Germinal center (tissue), 1 donor: ENCODE measurements around the gene SMARCA1.

Source experiments
- DNase-seq: peaks from one replicate; pipeline ENCODE4 v3.0.0; 2012; ENCODE audit warnings: mixed read lengths, low spot score

Gene SMARCA1

GRCh38 chrX:129452523-129452922, 70.8 kb downstream of the SMARCA1 start:
- DNase-seq, result no peak

GRCh38 chrX:129450123-129450522, 73.2 kb downstream of the SMARCA1 start:
- DNase-seq, result no peak

GRCh38 chrX:129449148-129449547, 74.1 kb downstream of the SMARCA1 start:
- DNase-seq, result no peak

DNA sequence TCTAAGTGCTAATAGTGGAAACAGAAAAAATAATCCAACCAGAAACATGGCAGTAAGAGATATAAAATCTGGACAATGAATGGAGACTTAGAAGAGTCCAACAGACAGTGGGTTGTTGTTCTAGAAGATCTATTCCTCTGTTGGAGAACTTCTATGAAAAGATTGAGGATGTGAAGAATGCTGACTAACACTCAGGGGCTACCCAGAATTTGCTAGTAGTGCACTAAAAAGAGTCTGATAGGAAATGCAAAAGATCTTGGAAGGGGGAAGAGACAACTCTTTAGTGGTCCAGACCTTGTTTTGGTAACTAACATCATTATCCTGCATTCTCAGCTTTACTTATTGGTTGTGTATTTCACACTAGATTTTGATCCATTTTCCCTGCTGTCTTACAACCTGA, 77.9 kb downstream of the SMARCA1 start:
- DNase-seq, result no peak

GRCh38 chrX:129433945-129434344, 89.3 kb downstream of the SMARCA1 start:
- DNase-seq, result no peak

- DNase-seq, result no peak
Measured at GRCh38 chrX:129433461-129433860, 89.8 kb downstream of the SMARCA1 start.

DNA sequence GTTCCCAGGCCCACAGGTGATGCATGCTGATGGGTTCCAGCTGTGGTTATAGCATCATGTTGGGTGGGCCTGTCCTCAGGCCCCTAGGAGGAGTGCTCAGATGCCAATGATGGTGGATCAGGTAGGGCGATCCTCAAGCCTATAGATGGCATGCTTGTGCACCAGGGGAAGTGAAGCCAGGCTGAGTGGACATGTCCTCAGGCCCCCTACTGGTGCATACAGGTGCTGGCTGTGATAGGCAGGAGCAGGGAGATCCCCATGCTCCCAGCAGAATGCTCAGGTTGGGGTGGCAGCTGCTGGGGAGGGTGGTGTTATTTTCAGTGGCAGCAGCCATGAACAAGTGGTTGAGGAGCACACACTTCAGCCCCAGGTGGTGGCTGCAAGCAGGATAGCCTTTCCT, 96.0 kb downstream of the SMARCA1 start:
- DNase-seq, result no peak

- DNase-seq, result no peak
Measured at GRCh38 chrX:129423191-129423590, 100.1 kb downstream of the SMARCA1 start.

GRCh38 chrX:129404670-129405008, 118.7 kb downstream of the SMARCA1 start:
- no peak for DNase-seq

- DNase-seq, result no peak
Measured at GRCh38 chrX:129403974-129404669, 119.2 kb downstream of the SMARCA1 start.
